HepG2 (cell line): ENCODE data around the gene FETUB. TPM values are rescaled to one million over a fixed set of nuclear protein-coding genes. Genes with fewer than 3 reads are reported as not detected.

ENCODE experiments used
- AGO2 ChIP-seq: fragments of 200-400 bp; formaldehyde crosslinking; optimal IDR thresholded peaks from 2 replicates; pipeline ENCODE3; 2017; ENCODE audit warnings: mild to moderate bottlenecking, low read depth, low read length, moderate library complexity
- BATF2 ChIP-seq: sonication (generic); formaldehyde crosslinking; IDR thresholded peaks from 2 replicates; pipeline ENCODE4 v1.8.0; 2022; ENCODE audit warnings: mild to moderate bottlenecking, missing genetic modification reagents, moderate library complexity
- CEBPB ChIP-seq: IDR thresholded peaks from 2 replicates; pipeline ENCODE4 v1.6.1; 2011; ENCODE audit warnings: low read depth, low read length, improper control_type of control experiment, borderline replicate concordance
- HNF4G ChIP-seq, 2 experiments: sonication (generic) in 1 of 2; formaldehyde crosslinking in 1 of 2; IDR thresholded peaks; 2 replicates each; pipeline versions ENCODE4 v1.4.0 to v1.6.1; 2011 to 2020; ENCODE audit warnings: borderline replicate concordance in 2 of 2, low read depth in 2 of 2, mild to moderate bottlenecking in 2 of 2, low read length in 1 of 2, missing genetic modification reagents in 1 of 2, moderate library complexity in 1 of 2
- KLF9 ChIP-seq: IDR thresholded peaks from 2 replicates; pipeline ENCODE4 v1.6.1; 2016; ENCODE audit warnings: low read depth
- MLLT10 ChIP-seq: sonication (generic); formaldehyde crosslinking; IDR thresholded peaks from 2 replicates; pipeline ENCODE4 v1.4.0; 2020; ENCODE audit warnings: missing genetic modification reagents
- PAF1 ChIP-seq: IDR thresholded peaks from 2 replicates; pipeline ENCODE4 v1.6.1; 2016; ENCODE audit warnings: missing genetic modification reagents, missing compliant biosample characterization
- PHF20 ChIP-seq: sonication (generic); formaldehyde crosslinking; IDR thresholded peaks from 2 replicates; pipeline ENCODE4 v1.5.0; 2020; ENCODE audit warnings: mild to moderate bottlenecking, missing genetic modification reagents
- PHF8 ChIP-seq: sonication (generic); formaldehyde crosslinking; IDR thresholded peaks from 2 replicates; pipeline ENCODE4 v1.5.0; 2020; ENCODE audit warnings: missing genetic modification reagents
- PPARG ChIP-seq: conservative IDR thresholded peaks from 2 replicates; pipeline ENCODE4 v1.6.1; 2016; ENCODE audit warnings: missing biosample characterization, missing genetic modification reagents
- TSC22D2 ChIP-seq: sonication (generic); formaldehyde crosslinking; IDR thresholded peaks from 2 replicates; pipeline ENCODE4 v1.5.1; 2020; ENCODE audit warnings: missing genetic modification reagents, mild to moderate bottlenecking, borderline replicate concordance
- UBTF ChIP-seq: sonication (generic); formaldehyde crosslinking; IDR thresholded peaks from 2 replicates; pipeline ENCODE4 v1.4.0; 2020; ENCODE audit warnings: mild to moderate bottlenecking, missing genetic modification reagents
- XBP1 ChIP-seq: sonication (generic); formaldehyde crosslinking; IDR thresholded peaks from 2 replicates; pipeline ENCODE4 v1.5.0; 2020; ENCODE audit warnings: missing genetic modification reagents
- ZBTB25 ChIP-seq: IDR thresholded peaks from 2 replicates; pipeline ENCODE4 v1.6.1; 2018; ENCODE audit warnings: missing genetic modification reagents
- ZC3H13 ChIP-seq: sonication (generic); formaldehyde crosslinking; IDR thresholded peaks from 2 replicates; pipeline ENCODE4 v1.8.1; 2023; ENCODE audit warnings: mild to moderate bottlenecking, missing genetic modification reagents, moderate library complexity
- ZFP36L1 ChIP-seq: sonication (generic); formaldehyde crosslinking; IDR thresholded peaks from 2 replicates; pipeline ENCODE4 v1.8.0; 2022; ENCODE audit warnings: mild to moderate bottlenecking, missing genetic modification reagents, moderate library complexity
- ZNF160 ChIP-seq: sonication (generic); formaldehyde crosslinking; IDR thresholded peaks from 2 replicates; pipeline ENCODE4 v1.8.0; 2022; ENCODE audit warnings: mild to moderate bottlenecking, inconsistent platforms, missing genetic modification reagents
- ZNF30 ChIP-seq: sonication (generic); formaldehyde crosslinking; IDR thresholded peaks from 2 replicates; pipeline ENCODE4 v1.5.0; 2020; ENCODE audit warnings: mild to moderate bottlenecking, missing genetic modification reagents
- ZNF326 ChIP-seq: sonication (generic); formaldehyde crosslinking; IDR thresholded peaks from 2 replicates; pipeline ENCODE4 v1.4.0; 2020; ENCODE audit warnings: missing genetic modification reagents, borderline replicate concordance
- ZNF383 ChIP-seq: sonication (generic); formaldehyde crosslinking; IDR thresholded peaks from 2 replicates; pipeline ENCODE4 v1.4.0; 2020; ENCODE audit warnings: missing genetic modification reagents, mild to moderate bottlenecking, borderline replicate concordance
- ZNF549 ChIP-seq: sonication (generic); formaldehyde crosslinking; IDR thresholded peaks from 2 replicates; pipeline ENCODE4 v1.5.0; 2020; ENCODE audit warnings: missing genetic modification reagents
- ZNF556 ChIP-seq: sonication (generic); formaldehyde crosslinking; IDR thresholded peaks from 2 replicates; pipeline ENCODE4 v1.4.0; 2020; ENCODE audit warnings: mild to moderate bottlenecking, missing genetic modification reagents, borderline replicate concordance
- polyA plus RNA-seq, 8 experiments: library from polyadenylated mRNA; depleted of rRNA in 3 of 8; stranded (reverse) in 7 of 8; unstranded in 1 of 8; fragments of >200 nt; fragmentation: Illumina TruSeq in 4 of 8; extraction: Trizol in 4 of 8; gene quantifications; 2 replicates each; pipeline versions ENCODE4 v1.2.1 to v1.2.3, GENCODE V29; 2011 to 2016; ENCODE audit warnings: low read depth in 4 of 8, missing spikeins in 1 of 8, mixed read lengths in 1 of 8; ENCODE audit not compliant: insufficient read depth in 1 of 8
- total RNA-seq, 5 experiments: library from RNA; depleted of rRNA; stranded (reverse); fragments of >200 nt; fragmentation: Illumina TruSeq; extraction: Trizol; gene quantifications; 2 replicates each; pipeline ENCODE4 v1.2.3, GENCODE V29; 2016; ENCODE audit warnings: low read depth in 1 of 5
- TF ChIP-seq, protein P1 (sequence below): sonication (generic); formaldehyde crosslinking; conservative IDR thresholded peaks from 2 replicates; pipeline ENCODE4 v1.8.0; 2022; ENCODE audit warnings: missing genetic modification reagents
- TF ChIP-seq, protein P2 (sequence below): sonication (generic); formaldehyde crosslinking; IDR thresholded peaks from 2 replicates; pipeline ENCODE4 v1.8.0; 2022; ENCODE audit warnings: missing genetic modification reagents, mild to moderate bottlenecking, borderline replicate concordance

Gene FETUB
- total and polyA plus RNA-seq, 2 of the 13 experiments (the other 11 are each of a cell fraction or from before 2014, with no cell fraction given) = 2.1 to 4.4 TPM

DNA sequence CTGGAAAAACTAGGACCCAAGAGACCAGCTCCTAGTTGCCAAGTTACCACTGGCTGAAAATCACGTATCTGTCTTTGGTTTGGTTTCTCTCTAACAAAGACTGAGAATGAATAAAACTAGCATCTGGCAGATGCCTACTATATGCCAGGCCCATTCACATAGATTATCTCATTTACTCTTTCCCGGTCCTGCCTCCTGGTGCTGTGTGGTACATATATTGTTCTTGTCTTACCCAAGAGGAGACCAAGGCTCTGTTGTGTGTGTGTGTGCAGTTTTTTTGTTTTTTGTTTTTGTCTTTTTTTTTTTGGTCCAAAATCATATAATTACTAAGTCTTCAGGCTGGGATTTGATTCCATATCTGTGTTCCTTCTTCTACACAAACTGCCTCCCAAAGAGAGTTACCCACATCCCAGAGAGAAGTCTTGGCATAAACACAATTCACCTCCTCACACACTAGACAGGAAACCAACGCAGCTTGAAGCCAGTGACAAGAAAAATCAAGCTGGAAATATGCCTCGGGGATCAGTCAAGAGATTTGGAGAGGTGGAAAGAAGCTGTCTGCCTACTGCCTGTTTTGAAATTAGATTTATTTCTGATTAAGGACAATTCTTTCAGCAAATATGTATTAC lies 26.4 kb upstream of the FETUB start (continued):
- peak; percentile 6; the same call in 1 of the 2 replicates for TF ChIP-seq ZC3H13
- no peak; the same call in 1 of the 2 replicates for TF ChIP-seq ZBTB25
- TF ChIP-seq AGO2 = peak; percentile 81
- TF ChIP-seq PHF20 (CRISPR knock-in tag) = no peak
- TF ChIP-seq, protein P1, sequence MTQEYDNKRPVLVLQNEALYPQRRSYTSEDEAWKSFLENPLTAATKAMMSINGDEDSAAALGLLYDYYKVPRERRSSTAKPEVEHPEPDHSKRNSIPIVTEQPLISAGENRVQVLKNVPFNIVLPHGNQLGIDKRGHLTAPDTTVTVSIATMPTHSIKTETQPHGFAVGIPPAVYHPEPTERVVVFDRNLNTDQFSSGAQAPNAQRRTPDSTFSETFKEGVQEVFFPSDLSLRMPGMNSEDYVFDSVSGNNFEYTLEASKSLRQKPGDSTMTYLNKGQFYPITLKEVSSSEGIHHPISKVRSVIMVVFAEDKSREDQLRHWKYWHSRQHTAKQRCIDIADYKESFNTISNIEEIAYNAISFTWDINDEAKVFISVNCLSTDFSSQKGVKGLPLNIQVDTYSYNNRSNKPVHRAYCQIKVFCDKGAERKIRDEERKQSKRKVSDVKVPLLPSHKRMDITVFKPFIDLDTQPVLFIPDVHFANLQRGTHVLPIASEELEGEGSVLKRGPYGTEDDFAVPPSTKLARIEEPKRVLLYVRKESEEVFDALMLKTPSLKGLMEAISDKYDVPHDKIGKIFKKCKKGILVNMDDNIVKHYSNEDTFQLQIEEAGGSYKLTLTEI (CRISPR knock-in tag) = no peak
- TF ChIP-seq ZNF30 (CRISPR knock-in tag) = no peak
- peak; percentile 3; the same call in 1 of the 2 replicates for TF ChIP-seq ZNF160 (CRISPR knock-in tag)
- TF ChIP-seq TSC22D2 (CRISPR knock-in tag) = no peak
- no peak; the same call in 1 of the 2 replicates for TF ChIP-seq ZNF556
- no peak for TF ChIP-seq PPARG (CRISPR knock-in tag)
- no peak for TF ChIP-seq UBTF
- no peak for TF ChIP-seq BATF2
- no peak for TF ChIP-seq PHF8 (CRISPR knock-in tag)
- no peak for TF ChIP-seq HNF4G (IDR thresholded peaks at IDR 0.05; ENCODE audit: borderline replicate concordance, low read depth, low read length)
- no peak for TF ChIP-seq HNF4G (CRISPR knock-in tag; IDR thresholded peaks at IDR 0.05; ENCODE audit: borderline replicate concordance, low read depth)
- TF ChIP-seq ZNF383 = no peak
- no peak for TF ChIP-seq CEBPB
- no peak for TF ChIP-seq XBP1
- TF ChIP-seq, protein P2, sequence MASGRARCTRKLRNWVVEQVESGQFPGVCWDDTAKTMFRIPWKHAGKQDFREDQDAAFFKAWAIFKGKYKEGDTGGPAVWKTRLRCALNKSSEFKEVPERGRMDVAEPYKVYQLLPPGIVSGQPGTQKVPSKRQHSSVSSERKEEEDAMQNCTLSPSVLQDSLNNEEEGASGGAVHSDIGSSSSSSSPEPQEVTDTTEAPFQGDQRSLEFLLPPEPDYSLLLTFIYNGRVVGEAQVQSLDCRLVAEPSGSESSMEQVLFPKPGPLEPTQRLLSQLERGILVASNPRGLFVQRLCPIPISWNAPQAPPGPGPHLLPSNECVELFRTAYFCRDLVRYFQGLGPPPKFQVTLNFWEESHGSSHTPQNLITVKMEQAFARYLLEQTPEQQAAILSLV (CRISPR knock-in tag) = no peak
- TF ChIP-seq ZNF326 (CRISPR knock-in tag) = no peak
- no peak for TF ChIP-seq KLF9 (CRISPR knock-in tag)
- no peak for TF ChIP-seq ZNF549 (CRISPR knock-in tag)
- TF ChIP-seq PAF1 (CRISPR knock-in tag) = peak; percentile 81
- no peak for TF ChIP-seq ZFP36L1
- peak; percentile 25; the same call in 1 of the 2 replicates for TF ChIP-seq MLLT10 (CRISPR knock-in tag)
